ENCODE measurements around the gene ZNF138.
A peak's percentile ranks its signal among the peaks of the same experiment; 100 is the strongest.

The ZNF138 gene

GRCh38 chr7:64876792-64877713 is 82.8 kb downstream of the ZNF138 start:
- DNase-seq, result peak; percentile 63

GRCh38 chr7:64877714-64878610 is 83.7 kb downstream of the ZNF138 start:
- DNase-seq, result no peak

DNA sequence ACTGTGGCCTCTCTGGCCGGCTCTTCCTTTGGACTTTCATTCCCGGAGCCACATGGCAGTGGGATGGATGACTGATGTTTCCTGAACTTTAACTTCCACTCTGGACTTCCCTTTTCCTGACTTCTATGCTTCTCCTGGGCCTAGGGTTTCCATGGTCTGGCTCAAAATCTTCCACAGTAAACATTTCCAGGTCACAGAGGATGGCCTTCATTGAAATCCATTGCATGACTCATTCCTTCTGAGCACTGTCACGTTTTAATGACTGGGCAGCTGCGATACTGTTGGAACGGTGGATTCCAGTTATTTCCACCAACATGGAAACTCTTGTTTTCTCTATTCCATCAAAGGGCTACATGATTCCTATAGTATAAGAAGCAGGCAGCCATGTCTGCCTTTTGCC is 84.5 kb downstream of the ZNF138 start:
- no peak for DNase-seq

GRCh38 chr7:64879086-64879730 is 85.0 kb downstream of the ZNF138 start:
- no peak for DNase-seq

GRCh38 chr7:64879800-64880199 is 85.6 kb downstream of the ZNF138 start:
- no peak for DNase-seq

GRCh38 chr7:64880322-64881297 is 86.4 kb downstream of the ZNF138 start:
- DNase-seq, result no peak

GRCh38 chr7:64881461-64882287 is 87.4 kb downstream of the ZNF138 start:
- DNase-seq, result no peak

- DNase-seq, result peak; percentile 22
Observed at GRCh38 chr7:64882341-64883112, 88.3 kb downstream of the ZNF138 start.

Measured in activated naive CD4-positive, alpha-beta T cell treated with Interleukin-2 at 50 U/mL for 16 hours (primary cell).